CD4-positive, alpha-beta T cell treated with Interleukin-15 for 1 hour (primary cell): Measurements from ENCODE around the gene CARD11.
A peak's percentile ranks its signal among the peaks of the same experiment; 100 is the strongest.
"Not testable (repeated sequence)": the region's sequence is repeated elsewhere in the genome, so short reads cannot be mapped to it uniquely, and the experiment has no call there.

Experiments used
- DNase-seq: peaks from one replicate; pipeline ENCODE4 v3.0.0-alpha.2; 2020

Gene CARD11

GRCh38 chr7:3063016-3063753 lies 19.5 kb upstream of the CARD11 start:
- peak; percentile 58 for DNase-seq

GRCh38 chr7:3057066-3057420 lies 13.4 kb upstream of the CARD11 start:
- DNase-seq = no peak

GRCh38 chr7:3056234-3057065 lies 12.8 kb upstream of the CARD11 start:
- no peak for DNase-seq

GRCh38 chr7:3055626-3056025 lies 12.0 kb upstream of the CARD11 start:
- DNase-seq = no peak

- peak; percentile 63 for DNase-seq
Observed at GRCh38 chr7:3042861-3043489, 692 bp downstream of the CARD11 start.

GRCh38 chr7:3041986-3042675 lies 1.5 kb downstream of the CARD11 start:
- DNase-seq = no peak

GRCh38 chr7:3039787-3040186 lies 3.9 kb downstream of the CARD11 start:
- DNase-seq = no peak

GRCh38 chr7:3038011-3038410 lies 5.7 kb downstream of the CARD11 start:
- DNase-seq = not testable (repeated sequence)

GRCh38 chr7:3037259-3037658 lies 6.4 kb downstream of the CARD11 start:
- DNase-seq = no peak

- no peak for DNase-seq
Observed at GRCh38 chr7:3034591-3035150, 9.0 kb downstream of the CARD11 start.

- no peak for DNase-seq
Observed at GRCh38 chr7:3033581-3033980, 10.1 kb downstream of the CARD11 start.

GRCh38 chr7:3033136-3033535 lies 10.5 kb downstream of the CARD11 start:
- no peak for DNase-seq

GRCh38 chr7:3032256-3032655 lies 11.4 kb downstream of the CARD11 start:
- DNase-seq = no peak

- no peak for DNase-seq
Observed at GRCh38 chr7:3029138-3029537, 14.5 kb downstream of the CARD11 start.

- no peak for DNase-seq
Observed at GRCh38 chr7:3028758-3029093, 14.9 kb downstream of the CARD11 start.

GRCh38 chr7:3028071-3028757 lies 15.5 kb downstream of the CARD11 start:
- no peak for DNase-seq

GRCh38 chr7:3027005-3027845 lies 16.4 kb downstream of the CARD11 start:
- no peak for DNase-seq

GRCh38 chr7:3025616-3026015 lies 18.1 kb downstream of the CARD11 start:
- no peak for DNase-seq

- no peak for DNase-seq
Observed at GRCh38 chr7:3021825-3022224, 21.8 kb downstream of the CARD11 start.

GRCh38 chr7:3021224-3021623 lies 22.4 kb downstream of the CARD11 start:
- DNase-seq = not testable (repeated sequence)

- no peak for DNase-seq
Observed at GRCh38 chr7:3020416-3020815, 23.3 kb downstream of the CARD11 start.
